Spleen (tissue), 11 donors: Measurements from ENCODE around the gene GSS. TPM values are rescaled to one million over a fixed set of nuclear protein-coding genes. Genes with fewer than 3 reads are reported as not detected.

Source experiments
- DNase-seq: peaks from one replicate; pipeline ENCODE4 v3.0.0-alpha.2; 2020
- H3K27ac ChIP-seq, 8 donors: fragments of 200-600 bp; sonication (generic) in 7 of 8; 1 replicate in 4 of 8; 2 replicates in 4 of 8; pipeline versions ENCODE4 v1.5.0 to v1.8.0; 2016 to 2021; ENCODE audit warnings: inconsistent platforms in 4 of 8, mild to moderate bottlenecking in 4 of 8, moderate library complexity in 1 of 8
- H3K27me3 ChIP-seq, 7 donors: fragments of 200-600 bp; sonication (generic) in 6 of 7; replicated peaks in 1 of 7; 1 replicate in 4 of 7; 2 replicates in 3 of 7; pipeline versions ENCODE4 v1.5.0 to v1.8.0; 2016 to 2021; ENCODE audit warnings: inconsistent platforms in 3 of 7, mild to moderate bottlenecking in 1 of 7
- H3K36me3 ChIP-seq, 6 donors: fragments of 200-600 bp; sonication (generic) in 5 of 6; 1 replicate in 4 of 6; 2 replicates in 2 of 6; pipeline versions ENCODE4 v1.5.0 to v1.8.0; 2016 to 2021; ENCODE audit warnings: inconsistent platforms in 2 of 6
- H3K4me1 ChIP-seq, 6 donors: fragments of 200-600 bp; sonication (generic) in 5 of 6; 1 replicate in 3 of 6; 2 replicates in 3 of 6; pipeline versions ENCODE4 v1.5.0 to v1.8.0; 2016 to 2021; ENCODE audit warnings: inconsistent platforms in 3 of 6
- H3K4me3 ChIP-seq, 8 donors: fragments of 200-600 bp; sonication (generic) in 7 of 8; 1 replicate in 4 of 8; 2 replicates in 4 of 8; pipeline versions ENCODE4 v1.5.0 to v1.8.0; 2016 to 2021; ENCODE audit warnings: inconsistent platforms in 4 of 8, mild to moderate bottlenecking in 4 of 8, moderate library complexity in 2 of 8
- H3K9me3 ChIP-seq, 8 donors: fragments of 200-600 bp; sonication (generic) in 7 of 8; 1 replicate in 4 of 8; 2 replicates in 4 of 8; pipeline versions ENCODE4 v1.5.0 to v1.8.0; 2016 to 2021; ENCODE audit warnings: inconsistent platforms in 4 of 8
- CTCF ChIP-seq, 11 experiments: fragments of 200-600 bp in 7 of 11; fragments of 450-650 bp in 4 of 11; sonication (generic) in 4 of 11; IDR thresholded peaks in 8 of 11; conservative IDR thresholded peaks in 3 of 11; 1 replicate in 7 of 11; 2 replicates in 4 of 11; pipeline versions ENCODE4 v1.4.0 to v1.8.0; 2016 to 2021; ENCODE audit warnings: antibody characterized with exemption in 11 of 11, inconsistent platforms in 4 of 11, mild to moderate bottlenecking in 1 of 11
- POLR2A ChIP-seq, 3 donors: fragments of 450-650 bp; IDR thresholded peaks; one replicate each; pipeline ENCODE4 v1.5.1; 2017; ENCODE audit warnings: antibody characterized with exemption in 3 of 3, mild to moderate bottlenecking in 1 of 3
- POLR2AphosphoS5 ChIP-seq, 3 donors: sonication (generic); formaldehyde crosslinking; IDR thresholded peaks; one replicate each; pipeline ENCODE4 v1.5.1; 2017; ENCODE audit warnings: antibody characterized with exemption in 3 of 3
- WGBS, 5 donors: extraction: QIAGEN DNeasy Blood & Tissue Kit in 3 of 5; methylation state at CpG; one replicate each; pipeline versions ENCODE4 v1.1.5 to v1.1.7; 2013 to 2018; 5-methylcytosine and 5-hydroxymethylcytosine counted together
- intact Hi-C: fragments of 100-400 bp; cut with DNase I; formaldehyde crosslinking; loops from one replicate; pipeline ENCODE4 v1.15.0; 2023; ENCODE audit warnings: low total_unique reads
- polyA plus RNA-seq, 3 donors: library from polyadenylated mRNA; stranded (reverse); fragments of 200-250 nt; gene quantifications; one replicate each; pipeline ENCODE4 v1.2.1, GENCODE V29; 2013
- total RNA-seq, 7 donors: library from RNA; depleted of rRNA in 3 of 7; stranded (reverse); fragments of >200 nt in 3 of 7; fragmentation: NEBNext Ultra II Directional in 4 of 7; extraction: Animal tissue kit (Norgen Biotek cat#: 25700) in 4 of 7; gene quantifications; one replicate each; pipeline versions ENCODE4 v1.1.0 to v1.2.1, GENCODE V29; 2016 to 2021
- donor health status: healthy with polysubstance abuse.
- donor health status: DM: no; HTN: no; CAD: no; lungs with moderate emphysema.
- donor health status: DM: no; HTN: no; CAD: no.
- donor health status: Bipolar disorder and iron deficiency.
- donor health status: healthy.
- donor health status: DM: no; HTN: no; CAD: no.
- donor health status: DM: yes; HTN: yes; CAD: no.

The GSS gene
- total and polyA plus RNA-seq, 10 donors, result 19.8 to 46.1 (median 32.7) TPM

DNA sequence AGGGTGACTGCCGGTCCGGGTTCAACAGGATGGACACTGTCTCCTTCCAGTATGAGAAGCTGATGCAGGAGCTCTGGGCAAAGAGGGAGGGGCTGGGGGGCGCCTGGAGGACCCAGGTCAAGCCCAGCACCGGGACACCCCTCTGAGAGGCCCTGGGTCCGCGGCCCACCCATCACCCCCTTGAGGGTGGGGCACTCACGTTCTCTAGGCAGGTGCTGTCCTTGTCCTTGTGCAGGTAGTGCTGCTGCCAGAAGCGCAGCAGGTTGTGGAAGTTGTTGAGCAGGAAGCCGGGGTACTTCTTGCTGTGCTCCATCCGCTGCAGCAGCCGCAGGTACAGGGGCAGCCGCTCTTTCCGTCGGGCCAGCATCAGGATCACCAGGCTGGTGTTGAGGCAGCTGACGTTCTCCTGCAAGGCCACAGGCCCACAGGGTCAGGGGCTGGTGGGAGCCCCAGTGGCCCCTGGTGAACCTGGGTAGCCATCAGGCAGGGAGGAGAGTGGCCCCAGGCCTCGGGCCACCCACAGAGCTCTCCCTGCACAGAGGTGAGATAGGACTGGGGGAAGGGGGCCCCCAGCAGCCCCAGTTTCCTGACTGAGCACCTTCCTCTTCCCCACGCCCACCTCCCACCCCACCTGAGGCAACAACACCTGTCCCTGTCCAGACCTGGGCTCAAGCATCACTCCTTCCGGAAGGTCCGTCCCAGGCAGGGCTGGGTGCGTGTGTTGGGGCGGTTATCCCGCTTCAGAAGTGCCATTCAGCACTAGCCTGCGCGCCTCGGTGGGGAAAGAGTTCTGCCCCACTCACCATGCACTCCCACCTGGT, 47.8 kb upstream of the GSS start:
- Histone ChIP-seq H3K4me3 (no peak overlapping the region), H3K4me1 (peaks cover 0 to 4% (median 2%) of the 10 kb centered on the region in 6 donors), H3K9me3 (no peaks in the 10 kb centered on the region), H3K27me3 (no peaks in the 10 kb centered on the region), H3K27ac (no peak overlapping the region), H3K36me3 (peaks cover 0 to 100% (median 100%) of the 10 kb centered on the region in 6 donors)
- WGBS, 5 donors, result 82 to 96% (median 94%) methylated on average over 14 to 25 of the region's 25 CpGs
- DNase-seq, result peak; percentile 63
- TF ChIP-seq POLR2AphosphoS5 (IDR thresholded peaks at IDR 0.05), result no peak
- no peak for TF ChIP-seq CTCF (IDR thresholded peaks at IDR 0.05 in 8 of 11, conservative IDR thresholded peaks at IDR 0.05 in 3 of 11)
- no peak for TF ChIP-seq POLR2A (IDR thresholded peaks at IDR 0.05)
- intact Hi-C loops, result no loop called here

DNA sequence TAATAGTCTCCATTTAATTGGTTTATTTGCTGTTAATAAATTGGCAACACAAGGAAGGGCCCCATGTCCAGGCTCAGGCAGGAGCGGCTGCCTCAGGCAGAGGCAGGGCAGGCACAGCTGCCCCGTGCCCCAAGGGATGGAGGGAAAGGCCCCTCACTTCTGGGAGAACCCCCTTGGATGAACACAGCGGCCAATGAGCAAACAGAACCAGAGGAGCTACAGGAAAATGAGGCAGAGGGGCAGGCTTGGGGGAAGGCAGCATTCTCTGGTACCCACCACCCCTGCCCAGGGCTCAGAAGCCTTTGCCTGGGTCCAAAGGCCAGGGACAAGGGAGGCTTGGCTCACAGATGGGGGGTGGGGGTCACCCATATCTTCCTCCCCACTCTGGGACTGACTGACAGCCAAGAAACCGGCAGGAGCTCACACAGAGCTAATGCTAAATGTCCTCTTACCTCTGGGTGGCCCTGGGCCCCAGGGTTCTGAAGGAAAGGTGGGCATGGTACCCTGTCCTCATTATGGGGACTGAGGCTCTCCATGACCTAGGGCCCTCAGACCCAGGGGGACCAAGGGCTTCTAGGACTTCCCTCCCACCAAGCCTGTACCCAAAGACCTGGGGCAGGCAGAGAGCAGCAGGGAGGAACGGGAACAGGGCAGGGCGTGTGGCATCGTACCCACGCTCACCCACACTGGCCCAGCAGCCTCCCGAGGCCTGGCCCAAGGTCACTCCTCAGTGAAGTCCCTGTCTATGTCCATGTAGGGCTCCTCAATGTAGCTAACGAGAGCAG, 47.0 kb upstream of the GSS start:
- peak; percentile 39 for DNase-seq
- intact Hi-C loops, result no loop called here
- TF ChIP-seq POLR2A (IDR thresholded peaks at IDR 0.05), result no peak
- no peak for TF ChIP-seq POLR2AphosphoS5 (IDR thresholded peaks at IDR 0.05)
- TF ChIP-seq CTCF (IDR thresholded peaks at IDR 0.05 in 8 of 11, conservative IDR thresholded peaks at IDR 0.05 in 3 of 11), result no peak
- Histone ChIP-seq H3K4me1 (no peaks in the 10 kb centered on the region), H3K4me3 (no peak overlapping the region), H3K36me3 (peaks cover 0 to 100% (median 99%) of the 10 kb centered on the region in 6 donors), H3K9me3 (no peaks in the 10 kb centered on the region), H3K27ac (no peak overlapping the region), H3K27me3 (no peaks in the 10 kb centered on the region)
- 86 to 96% (median 90%) methylated on average over 6 to 10 of the region's 10 CpGs for WGBS, 5 donors

GRCh38 chr20:35001596-35002362, 46.2 kb upstream of the GSS start:
- H3K9me3 ChIP-seq, result no peaks in the 10 kb centered on the region
- no peaks in the 10 kb centered on the region for H3K4me1 ChIP-seq
- no peak overlapping the region for H3K4me3 ChIP-seq
- DNase-seq, result peak; percentile 58
- H3K36me3 ChIP-seq, result peaks cover 0 to 100% (median 99%) of the 10 kb centered on the region in 6 donors
- intact Hi-C loops, result no loop called here
- H3K27ac ChIP-seq, result no peak overlapping the region
- TF ChIP-seq POLR2AphosphoS5 (IDR thresholded peaks at IDR 0.05), result peak in 1 of 3 donors; percentile 35
- TF ChIP-seq CTCF (IDR thresholded peaks at IDR 0.05 in 8 of 11, conservative IDR thresholded peaks at IDR 0.05 in 3 of 11), result no peak
- WGBS, 5 donors, result 90 to 93% (median 92%) methylated on average over 15 of the region's 15 CpGs
- H3K27me3 ChIP-seq, result no peaks in the 10 kb centered on the region
